CD14-positive monocyte (primary cell): ENCODE data around the gene CDC25A. TPM values are rescaled to one million over a fixed set of nuclear protein-coding genes. Genes with fewer than 3 reads are reported as not detected.

Experiments used
- DNase-seq, 3 donors: peaks; one replicate each; pipeline ENCODE4 v3.0.0-alpha.2; 2011 to 2022
- H2AFZ ChIP-seq: 2 replicates; pipeline ENCODE4 v1.6.0; 2012; ENCODE audit warnings: mild to moderate bottlenecking, low read depth, low read length, inconsistent platforms; ENCODE audit not compliant: insufficient read depth, poor library complexity, severe bottlenecking
- H3K27ac ChIP-seq, 2 donors: 1 replicate in 1 of 2; 2 replicates in 1 of 2; pipeline ENCODE4 v1.5.1; 2012 to 2013; ENCODE audit warnings: low read length in 2 of 2, control low read depth in 1 of 2, inconsistent platforms in 1 of 2, low read depth in 1 of 2, mild to moderate bottlenecking in 1 of 2
- H3K27me3 ChIP-seq, 2 donors: one replicate each; pipeline versions ENCODE4 v1.6.0 to v1.6.1; 2011 to 2013; ENCODE audit warnings: low read length in 2 of 2; ENCODE audit not compliant: control insufficient read depth in 2 of 2, insufficient read depth in 2 of 2
- H3K36me3 ChIP-seq, 2 donors: replicated peaks in 1 of 2; 1 replicate in 1 of 2; 2 replicates in 1 of 2; pipeline versions ENCODE4 v1.5.1 to v1.6.1; 2012 to 2013; ENCODE audit warnings: low read length in 2 of 2, control low read depth in 1 of 2, inconsistent platforms in 1 of 2, mild to moderate bottlenecking in 1 of 2; ENCODE audit not compliant: insufficient read depth in 2 of 2, control insufficient read depth in 1 of 2
- H3K4me1 ChIP-seq, 2 donors: 1 replicate in 1 of 2; 2 replicates in 1 of 2; pipeline versions ENCODE4 v1.5.1 to v1.6.1; 2012 to 2013; ENCODE audit warnings: low read length in 2 of 2, control low read depth in 1 of 2, inconsistent platforms in 1 of 2, mild to moderate bottlenecking in 1 of 2, moderate library complexity in 1 of 2; ENCODE audit not compliant: insufficient read depth in 2 of 2, control insufficient read depth in 1 of 2
- H3K4me2 ChIP-seq: replicated peaks from 2 replicates; pipeline ENCODE3; 2012; ENCODE audit warnings: low read length, moderate library complexity, mild to moderate bottlenecking; ENCODE audit not compliant: poor library complexity, severe bottlenecking; ENCODE audit errors: extremely low read depth
- H3K4me3 ChIP-seq, 3 experiments: fragments of 200-600 bp in 1 of 3; sonication (generic) in 1 of 3; replicated peaks in 1 of 3; 1 replicate in 2 of 3; 2 replicates in 1 of 3; pipeline ENCODE4 v1.5.1; 2011 to 2013; ENCODE audit warnings: low read length in 3 of 3, mild to moderate bottlenecking in 3 of 3, control low read depth in 2 of 3, low read depth in 2 of 3, inconsistent platforms in 1 of 3, moderate library complexity in 1 of 3
- H3K79me2 ChIP-seq: 2 replicates; pipeline ENCODE4 v1.6.0; 2012; ENCODE audit warnings: mild to moderate bottlenecking, control low read depth, inconsistent platforms, low read length, moderate library complexity; ENCODE audit not compliant: insufficient read depth
- H3K9ac ChIP-seq: 2 replicates; pipeline ENCODE4 v1.6.0; 2017; ENCODE audit warnings: low read length, mild to moderate bottlenecking; ENCODE audit not compliant: insufficient read depth, poor library complexity, severe bottlenecking
- H3K9me3 ChIP-seq, 2 donors: replicated peaks in 1 of 2; 1 replicate in 1 of 2; 2 replicates in 1 of 2; pipeline versions ENCODE4 v1.5.1 to v1.6.1; 2012 to 2013; ENCODE audit warnings: low read length in 2 of 2, control low read depth in 1 of 2; ENCODE audit not compliant: control insufficient read depth in 1 of 2, insufficient read depth in 1 of 2
- H4K20me1 ChIP-seq: 2 replicates; pipeline ENCODE4 v1.6.0; 2012; ENCODE audit warnings: mild to moderate bottlenecking, low read length, control low read depth, moderate library complexity; ENCODE audit not compliant: insufficient read depth
- H3K27ac Mint-ChIP-seq, 7 donors: one replicate each; pipeline ENCODE4 v1.8.0; 2020; ENCODE audit warnings: mild to moderate bottlenecking in 7 of 7, mixed read lengths in 7 of 7, moderate library complexity in 6 of 7, inconsistent platforms in 2 of 7
- H3K27me3 Mint-ChIP-seq, 3 donors: one replicate each; pipeline ENCODE4 v1.8.0; 2021 to 2022; ENCODE audit warnings: low read depth in 3 of 3, mild to moderate bottlenecking in 3 of 3, mixed read lengths in 3 of 3, moderate library complexity in 3 of 3, inconsistent platforms in 1 of 3
- H3K36me3 Mint-ChIP-seq, 2 donors: one replicate each; pipeline ENCODE4 v1.8.0; 2020; ENCODE audit warnings: mixed read lengths in 2 of 2, inconsistent platforms in 1 of 2, mild to moderate bottlenecking in 1 of 2
- H3K4me1 Mint-ChIP-seq: one replicate; pipeline ENCODE4 v1.8.0; 2020; ENCODE audit warnings: mild to moderate bottlenecking, mixed read lengths
- H3K4me3 Mint-ChIP-seq, 2 donors: one replicate each; pipeline ENCODE4 v1.8.0; 2020; ENCODE audit warnings: mild to moderate bottlenecking in 2 of 2, mixed read lengths in 2 of 2, moderate library complexity in 1 of 2
- H3K9me3 Mint-ChIP-seq, 7 donors: one replicate each; pipeline ENCODE4 v1.8.0; 2020 to 2022; ENCODE audit warnings: mixed read lengths in 7 of 7, mild to moderate bottlenecking in 6 of 7, moderate library complexity in 6 of 7, inconsistent platforms in 2 of 7
- WGBS: methylation state at CpG from one replicate; pipeline ENCODE4 v1.1.5; 2013; ENCODE audit warnings: missing lambda C conversion rate; ENCODE audit not compliant: insufficient coverage; 5-methylcytosine and 5-hydroxymethylcytosine counted together
- intact Hi-C, 2 donors: fragments of 100-400 bp; cut with micrococcal nuclease; formaldehyde crosslinking; loops; one replicate each; pipeline versions ENCODE4 v1.15.0 to v1.15.1; 2023
- polyA plus RNA-seq, 3 donors: library from polyadenylated mRNA; depleted of rRNA in 1 of 3; unstranded in 2 of 3; stranded (reverse) in 1 of 3; fragments of 300-500 nt in 2 of 3; fragments of >200 nt in 1 of 3; fragmentation: Illumina TruSeq in 2 of 3; gene quantifications; 1 replicate in 2 of 3; 2 replicates in 1 of 3; pipeline ENCODE4 v1.2.3, GENCODE V29; 2012 to 2021
- TF ChIP-seq, protein P1 (sequence below): fragments of 200-600 bp; IDR thresholded peaks from one replicate; pipeline ENCODE4 v1.8.0; 2022; ENCODE audit warnings: antibody characterized with exemption, mild to moderate bottlenecking

The CDC25A gene
- polyA plus RNA-seq, 3 donors: 0.07 to 0.39 TPM; not detected in 1

- H2AFZ ChIP-seq: no peak overlapping the region
- Mint-ChIP-seq H3K27me3 (no peaks in the 10 kb centered on the region), H3K4me1 (no peaks in the 10 kb centered on the region), H3K9me3 (no peaks in the 10 kb centered on the region), H3K4me3 (no peak overlapping the region), H3K27ac (peak overlapping the region in 1 of 7 donors; percentile 32), H3K36me3 (peaks cover 42 to 72% of the 10 kb centered on the region in 2 donors)
- DNase-seq: no peak
- H3K27ac ChIP-seq: no peak overlapping the region
- H3K79me2 ChIP-seq: peaks cover 51% of the 10 kb centered on the region
- no peak overlapping the region for H3K4me3 ChIP-seq
- H3K27me3 ChIP-seq: no peaks in the 10 kb centered on the region
- no peak overlapping the region for H3K4me2 ChIP-seq
- no peak overlapping the region for H3K9ac ChIP-seq
- no peaks in the 10 kb centered on the region for H3K4me1 ChIP-seq
- H3K36me3 ChIP-seq: peaks cover 37 to 85% of the 10 kb centered on the region in 2 donors
- TF ChIP-seq, protein P1, sequence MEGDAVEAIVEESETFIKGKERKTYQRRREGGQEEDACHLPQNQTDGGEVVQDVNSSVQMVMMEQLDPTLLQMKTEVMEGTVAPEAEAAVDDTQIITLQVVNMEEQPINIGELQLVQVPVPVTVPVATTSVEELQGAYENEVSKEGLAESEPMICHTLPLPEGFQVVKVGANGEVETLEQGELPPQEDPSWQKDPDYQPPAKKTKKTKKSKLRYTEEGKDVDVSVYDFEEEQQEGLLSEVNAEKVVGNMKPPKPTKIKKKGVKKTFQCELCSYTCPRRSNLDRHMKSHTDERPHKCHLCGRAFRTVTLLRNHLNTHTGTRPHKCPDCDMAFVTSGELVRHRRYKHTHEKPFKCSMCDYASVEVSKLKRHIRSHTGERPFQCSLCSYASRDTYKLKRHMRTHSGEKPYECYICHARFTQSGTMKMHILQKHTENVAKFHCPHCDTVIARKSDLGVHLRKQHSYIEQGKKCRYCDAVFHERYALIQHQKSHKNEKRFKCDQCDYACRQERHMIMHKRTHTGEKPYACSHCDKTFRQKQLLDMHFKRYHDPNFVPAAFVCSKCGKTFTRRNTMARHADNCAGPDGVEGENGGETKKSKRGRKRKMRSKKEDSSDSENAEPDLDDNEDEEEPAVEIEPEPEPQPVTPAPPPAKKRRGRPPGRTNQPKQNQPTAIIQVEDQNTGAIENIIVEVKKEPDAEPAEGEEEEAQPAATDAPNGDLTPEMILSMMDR: no peak
- 100% methylated on average over 3 of the region's 5 CpGs for WGBS
- H3K9me3 ChIP-seq: no peaks in the 10 kb centered on the region
- intact Hi-C loops: loop anchor here in 1 of 2 donors (10.0 kb wide), 1 partner anchor 264 kb away; the partner anchor contains the start of genes ATRIP, CCDC51 and TMA7
- H4K20me1 ChIP-seq: no peaks in the 10 kb centered on the region
These were observed 7.5 kb downstream of the CDC25A start for GRCh38 chr3:48180531-48181253.

DNA sequence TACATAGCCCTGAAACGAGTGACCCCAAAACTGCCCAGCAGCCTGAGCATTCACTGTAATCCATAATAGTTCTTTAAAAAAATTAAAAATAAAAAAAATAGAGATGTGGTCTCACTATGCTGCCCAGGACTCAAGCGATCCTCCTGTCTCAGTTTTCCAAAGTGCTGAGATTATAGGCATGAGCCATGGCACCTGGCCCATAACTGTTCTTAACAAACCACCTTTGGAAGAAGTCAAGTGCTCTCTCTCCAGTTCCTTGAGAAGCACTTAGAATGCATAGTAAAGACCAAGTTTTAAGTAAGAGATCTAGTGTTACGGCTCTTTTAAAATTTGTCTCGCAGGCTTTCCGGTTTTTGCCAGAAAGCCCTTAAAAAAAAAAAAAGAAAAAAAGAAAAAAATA, 8.2 kb downstream of the CDC25A start:
- peaks cover 47 to 74% of the 10 kb centered on the region in 2 donors for H3K36me3 Mint-ChIP-seq
- Histone ChIP-seq H3K4me3 (no peak overlapping the region), H2AFZ (no peak overlapping the region), H3K9me3 (no peaks in the 10 kb centered on the region), H3K4me2 (no peak overlapping the region), H3K9ac (no peak overlapping the region), H3K79me2 (peaks cover 44% of the 10 kb centered on the region), H3K36me3 (peaks cover 41 to 91% of the 10 kb centered on the region in 2 donors), H3K4me1 (no peaks in the 10 kb centered on the region), H3K27ac (no peak overlapping the region), H4K20me1 (no peaks in the 10 kb centered on the region), H3K27me3 (no peaks in the 10 kb centered on the region)
- intact Hi-C loops: loop anchor here in 1 of 2 donors (10.0 kb wide), 1 partner anchor 265 kb away; the partner anchor contains the start of genes ATRIP, CCDC51 and TMA7
- TF ChIP-seq, protein P1: no peak
- no peak for DNase-seq
- H3K27me3 Mint-ChIP-seq: no peaks in the 10 kb centered on the region
- H3K27ac Mint-ChIP-seq: no peak overlapping the region
- no peaks in the 10 kb centered on the region for H3K4me1 Mint-ChIP-seq
- no peak overlapping the region for H3K4me3 Mint-ChIP-seq
- no CpG with 5 or more reads among the region's 5 CpGs for WGBS
- no peaks in the 10 kb centered on the region for H3K9me3 Mint-ChIP-seq
